MM.1S (cell line): ENCODE results near the gene PRKAG3.

Experiments
- DNase-seq: peaks from one replicate; pipeline ENCODE4 v3.0.0-alpha.2; 2015
- H2AFZ ChIP-seq: fragments of 300-600 bp; sonication (generic); 2 replicates; pipeline ENCODE4 v1.6.0; 2016; ENCODE audit warnings: antibody characterized with exemption, low read length
- H3F3A ChIP-seq: fragments of 300-600 bp; sonication (generic); 2 replicates; pipeline ENCODE4 v1.6.1; 2016; ENCODE audit warnings: mild to moderate bottlenecking, antibody characterized with exemption, low read length, moderate library complexity, mixed read lengths; ENCODE audit not compliant: insufficient read depth
- H3K27ac ChIP-seq: fragments of 300-600 bp; sonication (generic); 2 replicates; pipeline ENCODE4 v1.5.1; 2016; ENCODE audit warnings: mild to moderate bottlenecking, low read length
- H3K27me3 ChIP-seq: fragments of 300-600 bp; sonication (generic); replicated peaks from 2 replicates; pipeline ENCODE4 v1.6.0; 2016; ENCODE audit warnings: low read length; ENCODE audit not compliant: insufficient read depth
- H3K36me3 ChIP-seq: fragments of 300-600 bp; sonication (generic); replicated peaks from 2 replicates; pipeline ENCODE4 v1.6.1; 2016; ENCODE audit warnings: mild to moderate bottlenecking, low read length, mixed read lengths; ENCODE audit not compliant: insufficient read depth
- H3K4me1 ChIP-seq: fragments of 300-600 bp; sonication (generic); 2 replicates; pipeline ENCODE4 v1.6.1; 2016; ENCODE audit warnings: low read length, mixed read lengths
- H3K4me2 ChIP-seq: fragments of 300-600 bp; sonication (generic); 2 replicates; pipeline ENCODE4 v1.6.0; 2016; ENCODE audit warnings: low read depth, low read length
- H3K4me3 ChIP-seq: fragments of 300-600 bp; sonication (generic); 2 replicates; pipeline ENCODE4 v1.5.1; 2016; ENCODE audit warnings: low read length, mixed read lengths
- H3K79me2 ChIP-seq: fragments of 300-600 bp; sonication (generic); 2 replicates; pipeline ENCODE4 v1.6.1; 2016; ENCODE audit warnings: mixed run types, low read length, mixed read lengths
- H3K9ac ChIP-seq: fragments of 300-600 bp; sonication (generic); 2 replicates; pipeline ENCODE4 v1.6.1; 2016; ENCODE audit warnings: low read length, mixed read lengths
- H3K9me2 ChIP-seq: fragments of 300-600 bp; sonication (generic); replicated peaks from 2 replicates; pipeline ENCODE4 v1.6.1; 2016; ENCODE audit warnings: mild to moderate bottlenecking, low read length, mixed read lengths; ENCODE audit not compliant: insufficient read depth
- H3K9me3 ChIP-seq: fragments of 300-600 bp; sonication (generic); replicated peaks from 2 replicates; pipeline ENCODE4 v1.6.1; 2016; ENCODE audit warnings: mild to moderate bottlenecking, low read length, mixed read lengths; ENCODE audit not compliant: insufficient read depth
- H4K20me1 ChIP-seq: fragments of 300-600 bp; sonication (generic); 2 replicates; pipeline ENCODE4 v1.6.1; 2016; ENCODE audit warnings: mild to moderate bottlenecking, low read length, moderate library complexity, mixed read lengths; ENCODE audit not compliant: insufficient read depth
- EZH2 ChIP-seq: fragments of 300-600 bp; sonication (generic); optimal IDR thresholded peaks from 2 replicates; pipeline ENCODE3; 2017; ENCODE audit warnings: low read depth, mild to moderate bottlenecking, antibody characterized with exemption, low read length, mixed read lengths
- EZH2phosphoT487 ChIP-seq: fragments of 300-600 bp; sonication (generic); IDR thresholded peaks from 2 replicates; pipeline ENCODE4 v1.6.1; 2018; ENCODE audit warnings: antibody characterized with exemption, low read length
- TF ChIP-seq, protein P1 (sequence below): fragments of 300-600 bp; sonication (generic); IDR thresholded peaks from 2 replicates; pipeline ENCODE4 v1.5.1; 2016; ENCODE audit warnings: antibody characterized with exemption, low read length, mixed read lengths

Gene PRKAG3

DNA sequence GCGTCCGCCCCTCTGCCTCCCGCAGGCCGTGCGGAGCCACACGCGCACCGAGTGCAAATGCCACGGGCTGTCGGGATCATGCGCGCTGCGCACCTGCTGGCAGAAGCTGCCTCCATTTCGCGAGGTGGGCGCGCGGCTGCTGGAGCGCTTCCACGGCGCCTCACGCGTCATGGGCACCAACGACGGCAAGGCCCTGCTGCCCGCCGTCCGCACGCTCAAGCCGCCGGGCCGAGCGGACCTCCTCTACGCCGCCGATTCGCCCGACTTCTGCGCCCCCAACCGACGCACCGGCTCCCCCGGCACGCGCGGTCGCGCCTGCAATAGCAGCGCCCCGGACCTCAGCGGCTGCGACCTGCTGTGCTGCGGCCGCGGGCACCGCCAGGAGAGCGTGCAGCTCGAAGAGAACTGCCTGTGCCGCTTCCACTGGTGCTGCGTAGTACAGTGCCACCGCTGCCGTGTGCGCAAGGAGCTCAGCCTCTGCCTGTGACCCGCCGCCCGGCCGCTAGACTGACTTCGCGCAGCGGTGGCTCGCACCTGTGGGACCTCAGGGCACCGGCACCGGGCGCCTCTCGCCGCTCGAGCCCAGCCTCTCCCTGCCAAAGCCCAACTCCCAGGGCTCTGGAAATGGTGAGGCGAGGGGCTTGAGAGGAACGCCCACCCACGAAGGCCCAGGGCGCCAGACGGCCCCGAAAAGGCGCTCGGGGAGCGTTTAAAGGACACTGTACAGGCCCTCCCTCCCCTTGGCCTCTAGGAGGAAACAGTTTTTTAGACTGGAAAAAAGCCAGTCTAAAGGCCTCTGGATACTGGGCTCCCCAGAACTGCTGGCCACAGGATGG lies 42.0 kb upstream of the PRKAG3 start:
- Histone ChIP-seq H3K4me1 (peaks cover 23% of the 10 kb centered on the region), H3F3A (peaks cover 3% of the 10 kb centered on the region; the same call in 1 of the 2 replicates), H3K4me2 (no peak overlapping the region), H3K79me2 (no peaks in the 10 kb centered on the region), H3K36me3 (no peaks in the 10 kb centered on the region), H3K27ac (no peak overlapping the region), H3K4me3 (no peak overlapping the region), H3K9ac (no peak overlapping the region), H3K27me3 (no peaks in the 10 kb centered on the region), H4K20me1 (no peaks in the 10 kb centered on the region), H2AFZ (no peak overlapping the region), H3K9me2 (no peaks in the 10 kb centered on the region), H3K9me3 (no peaks in the 10 kb centered on the region)
- DNase-seq, result no peak
- TF ChIP-seq, protein P1, sequence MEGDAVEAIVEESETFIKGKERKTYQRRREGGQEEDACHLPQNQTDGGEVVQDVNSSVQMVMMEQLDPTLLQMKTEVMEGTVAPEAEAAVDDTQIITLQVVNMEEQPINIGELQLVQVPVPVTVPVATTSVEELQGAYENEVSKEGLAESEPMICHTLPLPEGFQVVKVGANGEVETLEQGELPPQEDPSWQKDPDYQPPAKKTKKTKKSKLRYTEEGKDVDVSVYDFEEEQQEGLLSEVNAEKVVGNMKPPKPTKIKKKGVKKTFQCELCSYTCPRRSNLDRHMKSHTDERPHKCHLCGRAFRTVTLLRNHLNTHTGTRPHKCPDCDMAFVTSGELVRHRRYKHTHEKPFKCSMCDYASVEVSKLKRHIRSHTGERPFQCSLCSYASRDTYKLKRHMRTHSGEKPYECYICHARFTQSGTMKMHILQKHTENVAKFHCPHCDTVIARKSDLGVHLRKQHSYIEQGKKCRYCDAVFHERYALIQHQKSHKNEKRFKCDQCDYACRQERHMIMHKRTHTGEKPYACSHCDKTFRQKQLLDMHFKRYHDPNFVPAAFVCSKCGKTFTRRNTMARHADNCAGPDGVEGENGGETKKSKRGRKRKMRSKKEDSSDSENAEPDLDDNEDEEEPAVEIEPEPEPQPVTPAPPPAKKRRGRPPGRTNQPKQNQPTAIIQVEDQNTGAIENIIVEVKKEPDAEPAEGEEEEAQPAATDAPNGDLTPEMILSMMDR, result no peak
- no peak for TF ChIP-seq EZH2
- TF ChIP-seq EZH2phosphoT487, result no peak

DNA sequence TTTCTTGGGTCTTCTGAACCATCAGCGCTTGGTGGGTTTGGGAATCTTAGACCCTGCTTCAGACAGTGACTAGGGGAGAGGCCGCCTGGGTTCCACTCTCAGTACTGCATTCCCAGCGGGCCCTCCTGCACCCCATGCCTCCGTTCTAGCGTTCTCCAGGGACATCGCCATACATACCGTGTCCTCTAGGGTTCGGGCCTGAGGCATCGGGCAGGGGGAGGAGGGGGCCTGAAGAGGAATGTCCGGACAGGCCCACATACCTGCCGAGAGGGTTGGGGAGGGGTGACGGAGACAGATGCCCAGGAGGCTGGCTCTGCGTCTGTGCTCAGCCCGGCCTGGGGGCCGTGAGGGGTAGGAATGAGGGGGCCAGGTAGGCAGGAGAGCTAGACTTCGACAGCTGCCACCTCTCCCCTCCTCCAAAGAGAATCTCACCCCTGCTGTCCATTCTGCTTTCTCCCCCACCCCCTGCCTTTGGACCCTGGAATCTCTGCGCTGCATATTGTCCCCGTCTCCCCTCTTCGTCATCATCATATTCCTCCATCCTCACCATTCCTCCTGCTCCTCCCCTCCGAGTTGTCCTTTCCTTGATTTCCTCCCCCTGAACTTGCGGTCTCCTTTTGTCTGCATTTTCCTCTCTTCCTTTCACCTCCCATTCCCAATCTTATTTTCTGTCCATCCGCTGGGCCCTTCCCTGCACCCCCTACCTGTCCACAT lies 41.2 kb upstream of the PRKAG3 start:
- no peaks in the 10 kb centered on the region for H3K36me3 ChIP-seq
- TF ChIP-seq EZH2phosphoT487 (no peak), EZH2 (no peak)
- TF ChIP-seq, protein P1, result no peak
- H3F3A ChIP-seq, result no peaks in the 10 kb centered on the region
- no peaks in the 10 kb centered on the region for H3K9me3 ChIP-seq
- no peak overlapping the region for H3K4me3 ChIP-seq
- H4K20me1 ChIP-seq, result no peaks in the 10 kb centered on the region
- H3K27ac ChIP-seq, result no peak overlapping the region
- no peaks in the 10 kb centered on the region for H3K27me3 ChIP-seq
- no peak overlapping the region for H2AFZ ChIP-seq
- DNase-seq, result no peak
- H3K9ac ChIP-seq, result no peak overlapping the region
- H3K79me2 ChIP-seq, result no peaks in the 10 kb centered on the region
- H3K4me1 ChIP-seq, result peaks cover 15% of the 10 kb centered on the region
- H3K9me2 ChIP-seq, result no peaks in the 10 kb centered on the region
- no peak overlapping the region for H3K4me2 ChIP-seq

DNA sequence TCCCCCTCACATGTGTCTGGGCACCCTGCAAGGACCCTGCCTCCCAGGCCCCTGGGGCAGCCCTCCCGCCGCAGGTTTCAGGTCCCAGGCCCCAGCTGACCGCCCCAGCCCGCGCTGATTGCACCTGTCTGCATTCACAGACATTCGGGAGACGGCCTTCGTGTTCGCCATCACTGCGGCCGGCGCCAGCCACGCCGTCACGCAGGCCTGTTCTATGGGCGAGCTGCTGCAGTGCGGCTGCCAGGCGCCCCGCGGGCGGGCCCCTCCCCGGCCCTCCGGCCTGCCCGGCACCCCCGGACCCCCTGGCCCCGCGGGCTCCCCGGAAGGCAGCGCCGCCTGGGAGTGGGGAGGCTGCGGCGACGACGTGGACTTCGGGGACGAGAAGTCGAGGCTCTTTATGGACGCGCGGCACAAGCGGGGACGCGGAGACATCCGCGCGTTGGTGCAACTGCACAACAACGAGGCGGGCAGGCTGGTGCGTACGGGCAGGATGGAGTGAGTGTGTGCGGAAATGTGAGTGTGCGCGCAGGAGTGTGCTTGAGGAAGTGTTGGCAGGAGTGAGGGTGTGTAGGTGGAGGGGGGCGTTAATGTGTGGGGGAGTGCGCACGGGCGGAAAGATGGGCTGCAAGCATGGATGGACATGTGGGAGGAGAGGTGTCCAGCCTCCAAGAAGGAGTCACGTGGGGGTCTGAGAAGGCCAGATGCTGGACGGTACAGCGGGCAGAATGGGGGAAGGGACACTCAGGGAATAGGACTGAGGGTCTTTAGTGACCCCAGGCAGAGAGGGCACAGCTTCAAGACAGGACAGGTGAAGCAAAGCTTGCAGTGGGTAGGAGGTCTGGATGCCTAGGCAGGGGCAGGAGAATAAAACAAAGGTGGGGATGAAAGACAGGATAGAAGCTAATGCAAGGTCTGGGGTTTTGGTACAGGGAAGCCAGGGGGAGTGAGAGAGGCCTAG lies 40.0 kb upstream of the PRKAG3 start:
- Histone ChIP-seq H3F3A (no peaks in the 10 kb centered on the region), H3K9me3 (no peaks in the 10 kb centered on the region), H3K4me2 (no peak overlapping the region), H3K27ac (no peak overlapping the region), H3K36me3 (no peaks in the 10 kb centered on the region), H3K4me1 (peaks cover 3% of the 10 kb centered on the region), H4K20me1 (no peaks in the 10 kb centered on the region), H3K79me2 (no peaks in the 10 kb centered on the region), H3K9ac (no peak overlapping the region), H3K27me3 (no peaks in the 10 kb centered on the region), H2AFZ (no peak overlapping the region), H3K4me3 (no peak overlapping the region), H3K9me2 (no peaks in the 10 kb centered on the region)
- TF ChIP-seq EZH2, result no peak
- TF ChIP-seq, protein P1, result no peak
- TF ChIP-seq EZH2phosphoT487, result no peak
- no peak for DNase-seq
